Epithelial cell of prostate (primary cell): ENCODE results near the gene PRMT2.

Experiments used
- DNase-seq: peaks from one replicate; pipeline ENCODE4 v3.0.0-alpha.2; 2011; ENCODE audit warnings: low read depth, low spot score
- H3K27ac ChIP-seq: fragments of 450-650 bp; 2 replicates; pipeline ENCODE4 v1.5.1; 2017; ENCODE audit warnings: mild to moderate bottlenecking

The PRMT2 gene

DNA sequence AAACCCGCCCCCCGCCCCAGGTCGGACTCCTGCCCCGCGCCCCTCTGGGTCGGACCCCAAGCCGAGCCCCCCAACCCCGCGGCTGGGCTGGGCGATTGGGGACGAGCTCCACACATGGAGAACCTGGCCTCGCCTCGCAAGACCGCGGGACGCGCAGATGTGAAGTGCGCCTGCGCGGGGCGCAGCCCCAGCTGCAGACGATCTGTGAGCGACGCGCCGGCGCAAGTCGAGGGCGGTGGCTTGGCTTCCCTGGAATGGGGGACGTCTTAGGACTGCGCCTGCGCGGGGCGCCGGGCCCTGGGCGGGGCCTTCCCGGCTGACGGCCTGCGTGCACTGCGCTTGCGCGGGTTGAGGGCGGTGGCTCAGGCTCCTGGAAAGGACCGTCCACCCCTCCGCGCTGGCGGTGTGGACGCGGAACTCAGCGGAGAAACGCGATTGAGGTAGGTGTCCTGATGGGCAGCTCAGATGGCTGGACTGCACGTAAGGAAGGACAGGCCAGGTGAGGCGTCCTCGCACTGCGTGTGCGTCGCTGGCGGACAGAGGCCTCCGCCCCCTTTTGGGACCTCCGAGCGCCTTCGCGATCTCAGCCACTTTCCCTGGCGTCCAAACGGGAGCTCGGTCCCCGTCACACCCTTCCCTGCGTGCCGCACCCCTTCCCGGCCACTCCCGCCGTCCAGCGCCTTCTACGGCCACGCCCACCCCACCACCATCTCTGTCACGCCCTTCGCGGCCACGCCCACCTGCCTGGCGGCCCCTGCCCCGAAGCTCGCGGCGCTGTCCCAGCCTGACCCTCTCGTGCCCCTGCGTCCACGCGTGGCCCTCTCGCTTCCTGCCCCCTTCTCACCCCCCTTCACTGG is at the start of gene PRMT2:
Gene PRMT2 (plus strand): TSS at position 351 of the 857 bp plus-strand sequence. CDS start 1,278 bp downstream, outside the sequence.
- peak; percentile 78 for DNase-seq

DNA sequence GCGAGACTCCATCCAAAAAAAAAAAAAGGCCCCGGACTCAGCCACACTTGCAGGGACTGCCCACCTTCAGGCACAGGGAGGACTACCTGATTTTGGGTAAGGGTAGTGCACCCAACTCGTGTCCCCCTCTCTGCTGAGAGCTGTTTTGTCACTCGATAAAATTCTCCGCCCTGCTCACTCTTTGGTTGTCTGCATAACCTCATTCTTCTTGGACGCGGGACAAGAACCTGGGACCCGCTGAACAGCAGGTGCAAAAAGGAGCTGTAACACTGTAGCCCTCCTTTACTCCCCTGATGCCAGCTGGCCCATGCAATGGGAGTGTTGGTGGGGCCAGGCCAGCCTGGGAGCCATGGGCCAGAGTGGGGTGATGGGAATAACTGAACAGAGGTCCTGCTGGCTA is 41.2 kb upstream of the PRMT2 start:
- H3K27ac ChIP-seq: no peak overlapping the region
- no peak for DNase-seq

More for the DNA sequence above, at the start of gene PRMT2:
- peak within 1 kb of the TSS; percentile 89 for H3K27ac ChIP-seq

DNA sequence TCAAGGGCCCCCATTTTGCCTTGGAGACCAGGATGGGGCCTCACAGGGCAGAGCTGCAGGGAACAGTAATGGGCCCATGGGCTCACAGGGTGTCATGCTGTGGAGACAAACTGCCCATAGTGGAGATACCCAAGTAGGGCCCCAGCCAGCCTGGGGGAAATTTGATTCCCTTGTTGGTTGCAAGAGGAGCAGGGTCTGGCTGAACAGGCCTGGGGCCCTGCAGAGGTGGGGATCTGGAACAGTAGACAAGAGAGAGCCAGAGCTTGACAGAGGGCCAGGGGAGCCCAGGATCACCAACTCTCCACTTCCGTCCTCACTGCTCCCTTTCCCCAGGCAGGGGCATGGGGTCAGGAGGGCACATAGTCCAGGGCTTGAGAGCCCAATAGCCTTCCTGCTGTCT is 39.3 kb upstream of the PRMT2 start:
- DNase-seq: no peak
- H3K27ac ChIP-seq: no peak overlapping the region

DNA sequence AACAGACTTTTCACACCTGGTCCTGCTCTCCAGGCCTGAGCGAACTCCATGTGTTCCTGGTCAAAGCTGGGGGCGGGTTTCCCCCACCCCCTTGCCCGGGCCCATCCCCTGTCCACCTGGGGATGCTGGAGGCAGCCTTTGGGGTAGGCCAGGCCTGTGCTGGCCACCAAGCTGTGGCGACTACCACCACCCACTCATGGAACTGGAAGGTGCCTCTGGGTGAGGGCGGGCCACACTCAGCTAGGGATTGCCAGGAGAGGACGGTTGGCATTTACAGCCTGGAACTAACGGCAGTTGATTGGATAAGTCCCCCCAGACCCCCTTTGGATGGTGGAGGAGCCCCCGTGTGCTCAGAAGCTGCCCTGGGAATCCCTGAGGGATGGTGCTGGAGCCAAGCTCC is 38.4 kb upstream of the PRMT2 start:
- DNase-seq: no peak
- H3K27ac ChIP-seq: no peak overlapping the region

DNA sequence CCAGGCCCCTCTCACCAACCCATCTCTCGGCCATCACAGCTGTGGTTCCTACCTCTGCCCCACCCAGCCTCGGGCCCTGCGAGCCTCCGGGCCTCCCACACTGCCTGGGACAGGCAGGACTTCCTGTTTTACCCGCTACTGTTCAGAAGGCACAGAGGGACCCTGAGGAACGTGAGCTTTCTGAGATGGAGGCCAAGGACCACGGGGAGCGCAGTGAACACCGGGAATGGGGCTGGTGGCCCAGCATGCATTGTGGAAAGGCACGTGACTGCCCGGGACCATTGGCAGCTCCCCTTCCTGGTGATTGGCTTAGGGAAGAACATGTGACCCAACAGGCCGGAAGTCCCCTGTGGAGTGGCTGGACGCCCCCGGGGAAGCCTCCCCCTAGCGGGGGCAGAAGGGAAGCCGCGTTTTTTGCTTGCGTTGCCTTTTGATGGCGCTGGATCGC is 37.6 kb upstream of the PRMT2 start:
- DNase-seq: no peak
- no peak overlapping the region for H3K27ac ChIP-seq

DNA sequence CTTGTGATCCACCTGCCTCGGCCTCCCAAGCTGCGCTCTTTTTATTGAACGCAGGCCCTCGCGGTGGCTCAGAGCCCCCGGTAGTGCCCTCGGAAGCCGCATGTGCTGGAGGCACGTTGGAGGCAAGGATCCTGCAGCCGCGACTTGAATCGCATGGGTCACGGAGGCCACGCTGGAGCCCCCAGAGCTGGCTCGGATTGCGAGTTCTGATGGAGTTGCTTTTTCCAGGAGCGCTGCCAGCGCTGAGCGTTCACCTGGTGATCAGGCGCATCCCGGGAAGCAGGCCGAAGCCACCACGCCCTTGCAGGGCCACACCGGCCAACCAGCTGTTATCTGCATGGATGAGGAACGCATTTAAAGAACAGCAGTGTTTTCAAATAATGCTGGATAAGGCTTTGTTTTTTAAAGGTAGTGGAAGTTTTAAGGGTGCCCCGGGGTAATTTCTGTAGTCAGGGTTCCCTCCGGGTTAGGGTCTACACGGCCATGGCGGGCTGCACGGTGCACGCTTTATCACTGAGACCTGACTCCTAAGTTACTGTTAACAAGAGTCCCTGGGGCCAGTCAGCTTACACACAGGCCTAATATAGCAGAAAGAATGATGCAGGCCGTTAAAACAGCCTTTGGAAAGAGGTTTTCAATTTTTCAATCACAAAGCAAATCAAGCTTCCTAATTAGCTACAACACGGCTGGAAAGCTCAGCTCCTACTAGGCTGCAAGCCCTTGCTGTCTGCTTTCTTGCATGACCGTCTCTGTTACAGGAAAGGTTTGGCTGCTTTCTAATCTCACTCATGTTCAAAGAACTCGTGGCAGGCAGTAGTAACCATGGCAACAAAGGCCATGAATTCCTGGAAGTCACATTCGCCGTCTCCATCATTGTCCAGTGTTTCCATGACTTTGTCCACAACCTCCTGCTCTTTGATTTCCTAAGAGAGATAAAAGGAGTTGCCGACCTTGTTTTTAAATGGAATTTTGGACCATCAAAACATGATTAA is 36.6 kb upstream of the PRMT2 start:
- no peak for DNase-seq
- no peak overlapping the region for H3K27ac ChIP-seq

DNA sequence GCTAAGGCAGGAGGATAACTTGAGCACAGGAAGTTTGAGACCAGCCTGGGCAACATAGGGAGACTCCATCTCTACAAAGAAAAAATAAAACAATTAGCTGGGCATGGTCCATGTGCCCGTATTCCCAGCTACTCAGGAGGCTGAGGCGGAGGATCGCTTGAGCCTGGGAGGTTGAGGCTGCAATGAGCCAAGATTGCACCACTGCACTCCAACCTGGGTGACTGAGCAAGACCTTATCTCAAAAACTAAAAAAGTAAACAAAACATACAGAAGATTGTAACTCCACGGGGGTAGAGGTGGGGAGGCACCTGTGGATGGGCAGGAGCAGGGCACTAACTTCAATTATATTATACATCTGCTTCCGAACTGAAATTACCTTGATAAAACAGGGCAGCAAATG is 35.2 kb upstream of the PRMT2 start:
- no peak overlapping the region for H3K27ac ChIP-seq
- no peak for DNase-seq

DNA sequence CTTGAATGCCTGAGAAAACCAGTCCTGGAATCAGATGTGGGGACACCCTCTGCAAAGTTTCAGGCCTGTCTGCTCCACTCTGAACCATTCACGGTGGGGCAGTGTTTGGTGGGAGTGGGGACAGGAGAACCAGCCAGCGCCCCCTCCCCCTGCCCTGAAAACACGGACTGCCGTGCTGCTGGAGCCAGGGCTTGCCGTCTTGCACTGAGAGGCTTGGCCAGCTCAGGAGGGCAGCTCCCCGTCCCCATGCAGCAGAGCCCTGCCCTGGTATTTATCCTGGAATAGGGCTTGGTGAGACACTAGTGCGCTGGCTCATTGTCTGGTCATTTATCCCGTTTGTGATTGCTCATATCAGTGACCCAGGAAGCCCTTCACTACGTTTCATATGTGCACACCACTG is 34.5 kb upstream of the PRMT2 start:
- DNase-seq: no peak
- no peak overlapping the region for H3K27ac ChIP-seq

DNA sequence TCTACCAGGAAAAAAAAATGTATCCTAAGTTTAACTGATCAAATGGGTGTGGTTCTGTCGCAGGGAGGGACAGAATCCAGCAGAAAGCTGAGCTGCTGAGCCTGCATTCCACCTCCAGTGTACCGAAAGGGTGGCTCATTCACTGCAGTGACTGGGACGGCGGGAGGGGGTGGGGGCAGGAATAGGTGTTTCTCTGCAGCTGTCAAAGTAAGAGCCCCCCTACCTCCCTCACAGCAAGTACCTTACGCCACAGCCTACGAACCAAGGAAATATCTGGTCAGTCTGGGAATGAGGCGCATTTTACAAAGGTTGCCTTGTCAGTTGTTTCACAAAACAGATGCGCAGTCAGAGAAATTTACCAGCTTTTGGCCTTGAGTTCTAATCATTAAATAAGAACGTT is 32.2 kb upstream of the PRMT2 start:
- H3K27ac ChIP-seq: no peak overlapping the region
- DNase-seq: no peak

DNA sequence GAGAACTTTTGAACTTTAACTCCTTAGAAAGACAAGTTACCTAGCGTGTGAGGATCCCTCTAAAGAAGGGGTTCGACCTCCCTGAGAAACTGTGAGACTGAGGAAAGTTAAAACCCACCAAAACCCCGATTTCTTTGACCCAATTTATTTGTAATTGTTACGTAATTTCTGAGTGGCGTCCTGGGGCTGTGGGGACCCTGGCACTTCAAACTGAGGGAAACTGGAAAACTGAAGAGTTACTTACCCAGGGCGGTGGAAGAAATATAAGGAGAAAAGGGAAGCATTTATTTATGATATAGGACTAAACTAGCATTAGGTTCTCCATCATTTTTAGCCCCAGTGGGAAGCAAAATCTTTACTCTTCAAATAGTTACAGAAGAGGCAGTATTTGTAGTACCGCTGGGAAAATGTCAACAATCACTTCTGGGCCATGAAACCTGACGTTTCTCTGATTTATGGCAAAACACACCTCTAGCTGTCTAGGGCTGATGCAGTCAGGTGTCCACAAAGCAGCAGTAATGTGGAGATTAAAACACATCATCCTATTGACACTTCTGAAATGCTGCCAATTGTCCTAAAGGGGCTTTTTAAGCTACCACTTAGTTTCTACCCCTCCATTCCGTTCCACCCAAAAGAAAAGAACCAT is 31.0 kb upstream of the PRMT2 start:
- no peak for DNase-seq
- H3K27ac ChIP-seq: no peak overlapping the region

DNA sequence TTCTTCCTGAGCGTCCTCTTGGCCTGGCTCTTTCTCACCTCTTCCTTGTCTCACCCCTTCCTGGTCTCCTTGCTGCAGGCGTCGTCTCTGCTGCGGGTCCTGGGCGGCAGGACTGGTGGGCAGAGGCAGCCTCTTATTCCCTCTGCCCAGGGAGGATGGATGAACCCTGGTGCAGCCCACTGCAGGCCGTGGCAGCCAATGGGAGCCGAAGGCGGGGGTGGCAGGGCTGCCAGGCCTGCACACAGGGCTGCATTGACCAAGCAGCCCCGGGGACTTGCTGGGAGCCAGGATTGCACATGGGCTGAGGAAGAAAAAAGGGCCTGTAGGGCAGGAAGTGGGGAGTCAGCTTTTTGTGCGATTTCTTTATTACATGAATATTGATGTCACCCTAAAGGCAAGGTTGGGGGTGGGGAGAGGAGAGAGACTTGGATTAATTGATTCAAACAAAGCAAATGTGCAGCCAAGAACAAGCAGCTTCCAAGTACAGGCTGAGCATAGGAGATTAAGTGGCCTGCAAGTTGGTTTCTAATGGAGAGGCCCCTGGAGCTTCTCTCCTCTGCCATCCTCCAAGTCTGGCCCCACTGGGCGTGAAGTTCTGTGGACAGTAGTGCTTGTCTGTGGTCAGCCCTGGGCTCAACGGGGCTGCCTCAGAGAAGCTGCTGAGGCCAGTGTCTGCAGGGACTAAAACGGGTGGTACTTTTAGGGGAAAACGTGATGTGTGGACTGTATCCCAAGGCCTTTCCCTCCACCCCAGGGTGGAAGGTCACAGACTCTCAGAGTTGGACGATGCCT is 30.3 kb upstream of the PRMT2 start, which contains the start of gene S100B:
Gene S100B (minus strand): TSS at position 108 of the 792 bp plus-strand sequence. CDS start 2,667 bp downstream, outside the sequence.
- H3K27ac ChIP-seq: no peak within 1 kb of the TSS
- DNase-seq: no peak

DNA sequence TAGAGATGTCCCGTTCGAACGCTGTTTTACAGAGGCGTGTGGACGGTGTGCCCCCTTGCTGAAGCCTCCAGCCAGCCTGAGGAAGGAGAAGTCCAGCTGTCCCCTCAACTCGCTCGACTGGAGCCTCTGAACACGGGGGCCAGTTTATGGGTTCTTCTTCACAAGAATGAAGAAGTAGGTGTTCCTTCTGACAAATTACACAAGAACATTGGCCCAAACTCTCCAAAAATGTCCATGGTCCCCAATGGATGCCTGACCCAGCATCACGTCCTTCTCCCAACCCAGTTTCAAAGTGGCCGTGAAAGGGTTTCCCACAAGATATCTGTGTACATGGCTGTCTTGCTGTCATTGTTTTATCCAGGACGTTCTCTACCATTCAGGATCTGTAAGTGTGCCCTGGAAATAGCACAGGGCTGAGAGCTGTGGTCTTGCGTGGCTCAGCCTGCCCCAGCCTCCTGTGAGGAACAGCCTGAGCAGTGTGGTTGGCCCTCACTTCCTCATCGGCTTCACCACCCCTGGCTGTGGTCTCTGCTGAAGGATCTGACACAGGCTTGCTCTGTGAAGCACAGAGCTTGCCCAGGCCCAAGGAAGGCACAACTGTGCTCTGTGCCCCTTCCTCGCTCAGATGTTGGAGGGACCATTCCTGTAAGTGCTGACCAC is 29.6 kb upstream of the PRMT2 start:
- DNase-seq: no peak
- H3K27ac ChIP-seq: no peak overlapping the region

DNA sequence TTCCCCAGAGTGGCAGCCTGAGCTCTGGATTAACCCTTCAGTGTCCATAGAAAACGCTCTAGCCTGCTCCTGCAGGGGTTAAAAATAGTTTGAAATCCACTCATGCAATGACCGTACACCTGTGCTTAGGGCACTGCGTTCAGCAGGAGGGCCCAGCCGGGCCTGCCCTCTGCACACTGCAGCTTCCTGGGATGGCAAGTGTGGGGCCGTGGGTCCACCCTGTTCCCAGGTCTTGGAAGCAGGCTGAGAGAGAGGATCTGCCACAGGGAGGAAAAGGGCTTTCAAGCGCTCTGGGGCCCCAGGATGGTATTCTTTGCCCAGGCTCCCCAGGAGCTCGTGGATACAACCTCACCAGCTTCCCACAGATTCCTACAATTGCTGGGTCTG is 29.1 kb upstream of the PRMT2 start:
- DNase-seq: no peak
- H3K27ac ChIP-seq: no peak overlapping the region

DNA sequence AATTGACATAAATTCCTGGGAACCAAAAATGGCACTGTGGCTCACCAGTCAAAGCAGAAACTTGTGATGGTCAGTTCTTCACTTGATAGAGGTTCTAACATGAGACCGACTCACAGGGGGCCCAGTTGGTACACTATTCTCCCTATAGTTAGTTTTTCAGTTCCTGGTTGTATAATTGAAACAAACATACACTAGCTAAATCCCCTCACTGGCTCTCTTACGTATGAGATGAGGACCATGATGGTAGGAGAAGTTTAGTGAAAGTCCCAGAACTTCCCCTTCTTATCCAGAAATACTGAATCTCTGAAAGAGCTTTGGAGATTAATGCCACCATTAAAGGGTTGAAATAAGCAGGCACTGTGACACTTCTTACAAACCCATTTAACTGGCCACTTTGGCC is 27.8 kb upstream of the PRMT2 start:
- DNase-seq: no peak
- H3K27ac ChIP-seq: no peak overlapping the region

DNA sequence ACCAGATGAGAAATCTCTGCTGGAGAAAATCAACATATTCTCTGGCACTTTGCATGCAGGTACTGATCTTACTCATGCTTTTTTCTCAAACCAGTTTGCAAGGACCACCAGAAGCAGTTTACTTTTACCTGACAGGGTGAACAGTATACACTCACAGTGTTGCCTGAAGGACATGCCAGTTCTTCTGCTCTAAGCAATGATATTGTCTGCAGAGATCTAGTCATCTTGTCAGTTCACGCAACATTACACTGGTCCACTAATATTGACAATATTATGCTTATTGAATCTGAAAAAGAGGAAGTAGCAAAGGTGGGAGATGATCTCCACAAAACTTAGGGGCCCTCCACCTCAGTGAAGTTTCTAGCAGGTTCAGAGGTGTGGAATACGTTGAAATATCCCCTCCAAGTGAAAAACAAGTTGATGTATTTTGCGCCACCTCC is 26.8 kb upstream of the PRMT2 start:
- DNase-seq: no peak
- no peak overlapping the region for H3K27ac ChIP-seq

DNA sequence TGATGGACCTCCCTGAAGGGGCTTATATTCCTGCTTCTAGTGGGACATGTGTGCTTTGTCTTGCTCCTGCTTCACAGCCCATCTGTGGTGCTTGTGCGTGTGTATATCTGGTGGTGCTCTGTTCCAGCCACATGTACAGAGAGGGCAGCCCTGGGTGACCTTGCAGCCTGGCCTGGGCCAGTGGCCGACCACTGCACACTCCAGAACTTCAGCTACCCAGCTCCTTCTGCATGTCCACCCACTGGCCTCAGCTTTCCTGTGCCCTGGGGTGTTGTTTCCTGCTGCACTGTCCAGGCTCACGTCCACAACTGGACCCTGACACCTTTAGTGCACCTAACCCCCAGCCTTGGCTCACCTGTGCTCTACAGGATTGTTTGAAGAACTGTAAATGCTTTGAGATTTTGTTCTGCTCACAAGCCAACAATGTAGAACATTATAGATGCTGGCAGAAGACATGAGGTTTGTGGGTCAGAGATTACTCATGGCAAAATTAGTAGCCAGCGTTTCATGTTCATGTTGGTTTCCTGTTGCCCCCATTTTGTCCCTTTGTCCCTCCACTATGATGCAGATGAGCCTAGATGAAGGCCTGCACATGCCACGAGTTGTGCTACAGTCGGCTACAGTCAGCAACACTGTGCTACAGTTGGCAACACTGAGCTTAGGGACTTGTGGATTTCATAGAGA is 25.3 kb upstream of the PRMT2 start:
- DNase-seq: no peak
- H3K27ac ChIP-seq: no peak overlapping the region

DNA sequence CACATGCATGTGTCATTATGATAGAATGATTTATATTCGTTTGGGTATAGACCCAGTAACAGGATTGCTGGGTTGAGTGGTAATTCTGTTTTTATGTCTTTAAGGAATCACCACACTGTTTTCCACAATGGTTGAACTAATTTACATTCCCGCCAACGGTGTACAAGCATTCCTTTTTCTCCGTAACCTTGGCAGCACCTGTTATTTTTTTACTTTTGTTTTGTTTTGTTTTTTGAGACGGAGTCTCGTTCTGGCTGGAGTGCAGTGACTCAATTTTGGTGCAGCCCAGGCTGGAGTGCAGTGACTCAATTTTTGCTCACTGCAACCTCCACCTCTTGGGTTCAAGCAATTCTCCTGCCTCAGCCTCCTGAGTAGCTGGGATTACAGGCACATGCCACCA is 22.1 kb upstream of the PRMT2 start:
- DNase-seq: no peak

DNA sequence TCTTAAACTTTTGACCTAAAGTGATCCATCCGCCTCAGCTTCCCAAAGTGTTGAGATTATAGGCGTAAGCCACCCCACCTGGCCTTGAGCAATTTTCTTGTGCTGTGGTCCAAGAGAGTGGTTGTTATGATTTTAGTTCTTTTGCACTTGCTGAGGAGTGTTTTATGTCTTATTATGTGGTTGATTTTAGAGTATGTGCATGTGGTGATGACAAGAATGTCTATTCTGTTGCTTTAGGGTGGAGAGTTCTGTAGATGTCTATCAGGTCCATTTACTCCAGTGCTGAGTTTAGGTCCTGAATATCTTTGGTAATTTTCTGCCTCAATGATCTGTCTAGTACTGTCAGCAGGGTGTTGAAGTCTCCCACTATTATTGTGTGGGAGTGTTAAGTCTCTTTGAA is 19.4 kb upstream of the PRMT2 start:
- no peak for DNase-seq
- no peak overlapping the region for H3K27ac ChIP-seq

More for the DNA sequence above, 22.1 kb upstream of the PRMT2 start:
- no peak overlapping the region for H3K27ac ChIP-seq
